Measurements from ENCODE around the gene HLCS.

The HLCS gene

GRCh38 chr21:36803816-36804439 is 162.5 kb downstream of the HLCS start:
- no peak for DNase-seq

GRCh38 chr21:36803051-36803645 is 163.3 kb downstream of the HLCS start:
- no peak for DNase-seq

- no peak for DNase-seq
Observed at GRCh38 chr21:36800734-36801133, 165.7 kb downstream of the HLCS start.

- DNase-seq: no peak
Observed at GRCh38 chr21:36799869-36800268, 166.6 kb downstream of the HLCS start.

GRCh38 chr21:36798491-36798890 is 168.0 kb downstream of the HLCS start:
- DNase-seq: no peak

- DNase-seq: no peak
Observed at GRCh38 chr21:36796070-36796469, 170.4 kb downstream of the HLCS start.

GRCh38 chr21:36792505-36792967 is 173.9 kb downstream of the HLCS start:
- no peak for DNase-seq

GRCh38 chr21:36791695-36792470 is 174.6 kb downstream of the HLCS start:
- no peak for DNase-seq

GRCh38 chr21:36791180-36791579 is 175.3 kb downstream of the HLCS start:
- no peak for DNase-seq

GRCh38 chr21:36790616-36791015 is 175.9 kb downstream of the HLCS start:
- no peak for DNase-seq

GRCh38 chr21:36788120-36788638 is 178.3 kb downstream of the HLCS start:
- DNase-seq: no peak

GRCh38 chr21:36786186-36786585 is 180.3 kb downstream of the HLCS start:
- no peak for DNase-seq

GRCh38 chr21:36785615-36786014 is 180.9 kb downstream of the HLCS start:
- DNase-seq: no peak

- DNase-seq: no peak
Observed at GRCh38 chr21:36784947-36785346, 181.5 kb downstream of the HLCS start.

- no peak for DNase-seq
Observed at GRCh38 chr21:36783612-36784374, 182.7 kb downstream of the HLCS start.

- no peak for DNase-seq
Observed at GRCh38 chr21:36780861-36781260, 185.6 kb downstream of the HLCS start.

GRCh38 chr21:36776981-36777617 is 189.4 kb downstream of the HLCS start:
- no peak for DNase-seq

GRCh38 chr21:36773995-36774394 is 192.5 kb downstream of the HLCS start:
- DNase-seq: no peak

- no peak for DNase-seq
Observed at GRCh38 chr21:36773117-36773516, 193.4 kb downstream of the HLCS start.

- DNase-seq: no peak
Observed at GRCh38 chr21:36769051-36769839, 197.2 kb downstream of the HLCS start.

GRCh38 chr21:36768496-36768895 is 198.0 kb downstream of the HLCS start:
- no peak for DNase-seq

GRCh38 chr21:36767096-36767495 is 199.4 kb downstream of the HLCS start:
- no peak for DNase-seq

All from activated CD8-positive, alpha-beta memory T cell treated with anti-CD3 and anti-CD28 coated beads, Interleukin-2, amount 50 U/mL, for 4 hours (primary cell).